Liver (tissue), 3 donors: ENCODE data around the gene NKX1-1.

Experiments
- ATF3 ChIP-seq: IDR thresholded peaks from 2 replicates; pipeline ENCODE4 v1.6.1; 2016; ENCODE audit warnings: antibody characterized with exemption
- CTCF ChIP-seq: fragments of 150-350 bp; IDR thresholded peaks from 2 replicates; pipeline ENCODE4 v1.5.1; 2017; ENCODE audit warnings: improper control_type of control experiment, low read depth, low read length; ENCODE audit not compliant: missing input control
- EGR1 ChIP-seq, 2 donors: IDR thresholded peaks; 2 replicates each; pipeline ENCODE4 v1.6.1; 2016 to 2018; ENCODE audit warnings: antibody characterized with exemption in 2 of 2, low read depth in 2 of 2
- GABPA ChIP-seq, 2 donors: IDR thresholded peaks in 1 of 2; conservative IDR thresholded peaks in 1 of 2; 2 replicates each; pipeline ENCODE4 v1.6.1; 2016; ENCODE audit warnings: antibody characterized with exemption in 2 of 2, mild to moderate bottlenecking in 1 of 2, moderate library complexity in 1 of 2
- HNF4G ChIP-seq: IDR thresholded peaks from 2 replicates; pipeline ENCODE4 v1.6.1; 2016; ENCODE audit warnings: antibody characterized with exemption
- JUND ChIP-seq, 2 donors: IDR thresholded peaks; 2 replicates each; pipeline ENCODE4 v1.6.1; 2016; ENCODE audit warnings: antibody characterized with exemption in 2 of 2
- MAX ChIP-seq: IDR thresholded peaks from 2 replicates; pipeline ENCODE4 v1.6.1; 2016; ENCODE audit warnings: antibody characterized with exemption
- NR2F2 ChIP-seq: IDR thresholded peaks from 2 replicates; pipeline ENCODE4 v1.6.1; 2016; ENCODE audit warnings: antibody characterized with exemption
- RAD21 ChIP-seq, 2 donors: IDR thresholded peaks; 2 replicates each; pipeline ENCODE4 v1.6.1; 2016; ENCODE audit warnings: antibody characterized with exemption in 2 of 2, mild to moderate bottlenecking in 2 of 2
- REST ChIP-seq: IDR thresholded peaks from 2 replicates; pipeline ENCODE4 v1.6.1; 2016; ENCODE audit warnings: antibody characterized with exemption, mild to moderate bottlenecking
- SP1 ChIP-seq: IDR thresholded peaks from 2 replicates; pipeline ENCODE4 v1.6.1; 2018; ENCODE audit warnings: antibody characterized with exemption, mild to moderate bottlenecking
- TAF1 ChIP-seq: conservative IDR thresholded peaks from 2 replicates; pipeline ENCODE4 v1.6.1; 2016; ENCODE audit warnings: antibody characterized with exemption, mild to moderate bottlenecking
- YY1 ChIP-seq: IDR thresholded peaks from 2 replicates; pipeline ENCODE4 v1.6.1; 2016; ENCODE audit warnings: antibody characterized with exemption, mild to moderate bottlenecking
- donor health status: healthy.
- donor health status: healthy.

GRCh38 chr4:1355378-1355777 lies 50.9 kb downstream of the NKX1-1 start:
- TF ChIP-seq CTCF: no peak
- TF ChIP-seq TAF1: no peak
- TF ChIP-seq SP1: no peak
- no peak for TF ChIP-seq MAX
- no peak for TF ChIP-seq RAD21 (IDR thresholded peaks at IDR 0.05)
- TF ChIP-seq REST: no peak
- no peak for TF ChIP-seq GABPA (IDR thresholded peaks at IDR 0.05 in 1 of 2, conservative IDR thresholded peaks at IDR 0.05 in 1 of 2)
- TF ChIP-seq JUND (IDR thresholded peaks at IDR 0.05): no peak
- no peak for TF ChIP-seq EGR1 (IDR thresholded peaks at IDR 0.05; ENCODE audit: low read depth in 2 of 2)
- TF ChIP-seq ATF3: no peak
- no peak for TF ChIP-seq YY1
- no peak for TF ChIP-seq HNF4G
- no peak for TF ChIP-seq NR2F2
